ENCODE data around the gene SHMT2.

DNA sequence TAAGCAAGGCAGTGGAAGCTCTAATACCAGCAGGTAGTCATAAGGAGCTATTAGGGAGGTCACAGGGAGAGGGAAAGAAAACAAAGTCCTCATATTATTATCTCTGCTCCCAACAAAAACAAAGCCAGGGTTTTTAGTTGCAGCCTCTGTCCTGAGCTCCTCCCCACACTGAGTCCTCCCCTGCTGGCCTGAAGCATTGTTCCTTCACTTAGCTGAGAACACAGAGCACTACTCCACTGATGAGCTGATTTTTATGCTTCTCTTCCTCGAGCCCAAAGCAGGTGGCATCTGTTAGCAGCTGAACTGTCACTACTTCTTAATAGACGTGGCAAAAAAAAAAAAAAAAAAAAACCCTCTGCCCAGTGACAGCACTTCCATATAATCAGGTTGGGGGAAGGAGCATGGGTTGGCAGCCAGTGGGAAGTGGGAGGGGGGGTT, 31.9 kb downstream of the SHMT2 start:
- TF ChIP-seq CTCF (IDR thresholded peaks at IDR 0.05 in 4 of 5, conservative IDR thresholded peaks at IDR 0.05 in 1 of 5), result no peak
- TF ChIP-seq POLR2A (IDR thresholded peaks at IDR 0.05), result no peak

All from gastrocnemius medialis (tissue), 4 donors.